ENCODE data around the gene CARS1.

Gene CARS1

GRCh38 chr11:3008746-3009336 is 48.4 kb downstream of the CARS1 start:
- no peak for DNase-seq (ENCODE audit: low read depth)

- DNase-seq (ENCODE audit: low read depth) = no peak
These were observed 49.7 kb downstream of the CARS1 start for GRCh38 chr11:3007404-3008010.

GRCh38 chr11:3006505-3007260 is 50.5 kb downstream of the CARS1 start:
- DNase-seq (ENCODE audit: low read depth) = no peak

GRCh38 chr11:3004481-3004880 is 52.7 kb downstream of the CARS1 start:
- DNase-seq (ENCODE audit: low read depth) = no peak

- no peak for DNase-seq (ENCODE audit: low read depth)
These were observed 53.6 kb downstream of the CARS1 start for GRCh38 chr11:3003396-3004231.

- DNase-seq (ENCODE audit: low read depth) = no peak
These were observed 54.4 kb downstream of the CARS1 start for GRCh38 chr11:3002871-3003270.

GRCh38 chr11:3002351-3002861 is 54.8 kb downstream of the CARS1 start:
- DNase-seq (ENCODE audit: low read depth) = no peak

GRCh38 chr11:3001496-3001895 is 55.7 kb downstream of the CARS1 start:
- DNase-seq (ENCODE audit: low read depth) = no peak

GRCh38 chr11:3000032-3000961 is 56.9 kb downstream of the CARS1 start:
- DNase-seq (ENCODE audit: low read depth) = no peak

- DNase-seq (ENCODE audit: low read depth) = no peak
These were observed 57.7 kb downstream of the CARS1 start for GRCh38 chr11:2999464-2999998.

GRCh38 chr11:2998073-2998850 is 59.0 kb downstream of the CARS1 start:
- no peak for DNase-seq (ENCODE audit: low read depth)

- no peak for DNase-seq (ENCODE audit: low read depth)
These were observed 59.8 kb downstream of the CARS1 start for GRCh38 chr11:2997406-2997805.

GRCh38 chr11:2996976-2997375 is 60.2 kb downstream of the CARS1 start:
- DNase-seq (ENCODE audit: low read depth) = no peak

- no peak for DNase-seq (ENCODE audit: low read depth)
These were observed 61.2 kb downstream of the CARS1 start for GRCh38 chr11:2995893-2996554.

- no peak for DNase-seq (ENCODE audit: low read depth)
These were observed 62.1 kb downstream of the CARS1 start for GRCh38 chr11:2995031-2995561.

- no peak for DNase-seq (ENCODE audit: low read depth)
These were observed 62.9 kb downstream of the CARS1 start for GRCh38 chr11:2994336-2994730.

GRCh38 chr11:2992997-2993325 is 64.3 kb downstream of the CARS1 start:
- DNase-seq (ENCODE audit: low read depth) = no peak

- DNase-seq (ENCODE audit: low read depth) = peak; percentile 81
These were observed 64.8 kb downstream of the CARS1 start, which contains the start of gene NAP1L4 for GRCh38 chr11:2992234-2992996. Gene NAP1L4 (minus strand): TSS chr11:2992329. CDS start chr11:2979220, 13,109 bp downstream.

Data from non-pigmented ciliary epithelial cell (primary cell).